Activated CD8-positive, alpha-beta memory T cell treated with anti-CD3 and anti-CD28 coated beads for 24 hours (primary cell): ENCODE measurements around the gene RIF1.
"Not testable (repeated sequence)": the region's sequence is repeated elsewhere in the genome, so short reads cannot be mapped to it uniquely, and the experiment has no call there.

Experiments
- DNase-seq: peaks from one replicate; pipeline ENCODE4 v3.0.0-alpha.2; 2020

Gene RIF1

GRCh38 chr2:151417650-151418049 lies 7.9 kb downstream of the RIF1 start:
- no peak for DNase-seq

GRCh38 chr2:151421681-151422080 lies 12.0 kb downstream of the RIF1 start:
- not testable (repeated sequence) for DNase-seq

- no peak for DNase-seq
Observed at GRCh38 chr2:151422917-151423439, 13.3 kb downstream of the RIF1 start.

GRCh38 chr2:151423760-151424159 lies 14.1 kb downstream of the RIF1 start:
- DNase-seq = no peak

GRCh38 chr2:151437630-151438029 lies 27.9 kb downstream of the RIF1 start:
- no peak for DNase-seq

- DNase-seq = no peak
Observed at GRCh38 chr2:151438506-151438905, 28.8 kb downstream of the RIF1 start.

- no peak for DNase-seq
Observed at GRCh38 chr2:151439127-151439526, 29.4 kb downstream of the RIF1 start.

- no peak for DNase-seq
Observed at GRCh38 chr2:151459358-151459757, 49.7 kb downstream of the RIF1 start.

GRCh38 chr2:151465771-151466170 lies 56.1 kb downstream of the RIF1 start:
- no peak for DNase-seq

GRCh38 chr2:151470556-151470955 lies 60.9 kb downstream of the RIF1 start:
- DNase-seq = no peak

- DNase-seq = no peak
Observed at GRCh38 chr2:151472966-151473365, 63.3 kb downstream of the RIF1 start.

GRCh38 chr2:151475071-151475470 lies 65.4 kb downstream of the RIF1 start:
- no peak for DNase-seq

- no peak for DNase-seq
Observed at GRCh38 chr2:151476287-151476686, 66.6 kb downstream of the RIF1 start.

- no peak for DNase-seq
Observed at GRCh38 chr2:151478011-151478410, 68.3 kb downstream of the RIF1 start.

GRCh38 chr2:151481744-151482143 lies 72.0 kb downstream of the RIF1 start:
- no peak for DNase-seq

GRCh38 chr2:151482171-151482725 lies 72.5 kb downstream of the RIF1 start:
- DNase-seq = no peak

GRCh38 chr2:151483546-151483945 lies 73.8 kb downstream of the RIF1 start:
- DNase-seq = no peak

GRCh38 chr2:151484100-151484499 lies 74.4 kb downstream of the RIF1 start:
- DNase-seq = no peak

GRCh38 chr2:151486053-151486452 lies 76.4 kb downstream of the RIF1 start:
- DNase-seq = no peak

GRCh38 chr2:151490276-151490675 lies 80.6 kb downstream of the RIF1 start:
- no peak for DNase-seq

GRCh38 chr2:151491496-151491895 lies 81.8 kb downstream of the RIF1 start:
- no peak for DNase-seq

- DNase-seq = no peak
Observed at GRCh38 chr2:151498178-151498577, 88.5 kb downstream of the RIF1 start.

- DNase-seq = no peak
Observed at GRCh38 chr2:151506170-151506569, 96.5 kb downstream of the RIF1 start.

GRCh38 chr2:151508519-151508918 lies 98.8 kb downstream of the RIF1 start:
- no peak for DNase-seq

- DNase-seq = no peak
Observed at GRCh38 chr2:151518802-151519201, 109.1 kb downstream of the RIF1 start.
